ENCODE measurements around the gene SEBOX.

SEBOX gene

GRCh38 chr17:28369684-28370034 is 4.7 kb upstream of the SEBOX start:
- no peak for DNase-seq (ENCODE audit: extremely low read depth in 1 of 2, low read depth in 1 of 2)

DNA sequence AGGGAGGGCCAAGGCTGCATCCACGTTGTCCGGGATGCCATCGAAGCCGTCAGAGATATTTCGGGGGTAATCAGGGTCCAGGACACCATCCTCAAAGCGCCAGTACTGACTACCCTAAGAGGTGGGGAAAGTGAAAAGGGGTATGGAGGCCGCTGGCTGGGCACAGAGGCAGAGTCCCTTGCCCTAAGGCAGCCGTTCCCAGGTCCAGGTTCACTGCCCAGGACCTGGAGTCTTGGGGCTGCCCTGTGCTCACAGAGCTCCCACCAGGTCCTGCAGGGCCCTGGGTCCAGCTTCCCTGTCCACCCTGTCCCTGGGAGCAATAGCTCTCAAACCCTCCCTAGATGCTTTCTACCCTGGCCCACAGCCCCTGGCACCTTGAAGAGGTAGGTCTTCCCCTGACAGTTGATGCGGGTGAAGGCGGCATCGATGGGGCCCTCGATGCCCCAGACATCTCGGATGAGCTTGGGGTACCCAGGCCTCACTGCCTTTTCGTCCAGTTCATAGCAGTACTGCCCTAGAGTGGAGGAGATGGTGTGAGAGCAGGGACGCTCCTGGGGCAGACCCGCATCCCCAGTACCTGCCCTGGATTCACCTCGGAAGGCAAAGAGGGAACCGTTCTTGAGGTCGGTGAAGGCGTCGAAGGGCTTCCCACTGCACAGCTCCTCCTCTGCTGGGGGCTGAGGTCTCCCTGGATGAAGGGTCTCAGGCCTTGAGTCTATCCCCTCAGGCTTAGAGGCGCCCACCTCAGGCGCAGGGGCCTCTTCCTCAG is 4.1 kb upstream of the SEBOX start:
- no peak for DNase-seq (ENCODE audit: extremely low read depth in 1 of 2, low read depth in 1 of 2)

DNA sequence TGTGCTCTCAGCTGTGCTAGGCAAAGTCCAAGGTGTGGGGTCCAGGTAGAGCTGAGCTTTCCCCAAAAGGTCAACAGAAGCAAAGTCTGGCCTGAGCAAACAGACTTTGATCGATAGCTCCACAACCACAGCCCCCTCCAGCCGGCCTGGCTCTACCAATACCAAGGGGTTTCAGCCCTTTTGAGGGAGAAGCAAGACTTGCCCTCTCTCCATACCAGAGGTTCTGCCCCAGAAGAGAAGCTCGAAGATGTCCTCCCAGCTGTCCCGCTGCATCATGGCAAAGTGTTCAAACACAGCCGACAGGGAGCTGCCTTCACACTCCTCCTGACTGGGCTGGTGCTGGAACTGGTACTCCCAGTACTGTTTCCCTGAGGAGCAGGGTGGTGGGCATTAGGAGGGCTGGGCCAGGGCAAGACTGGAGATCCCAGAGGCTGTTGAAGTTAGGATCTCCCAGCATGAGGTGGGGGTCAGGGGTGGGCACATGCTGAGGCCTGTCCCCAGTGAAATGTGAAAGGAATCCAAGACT is 3.4 kb upstream of the SEBOX start:
- no peak for DNase-seq (ENCODE audit: extremely low read depth in 1 of 2, low read depth in 1 of 2)

GRCh38 chr17:28367641-28368305 is 2.8 kb upstream of the SEBOX start:
- no peak for DNase-seq (ENCODE audit: extremely low read depth in 1 of 2, low read depth in 1 of 2)

DNA sequence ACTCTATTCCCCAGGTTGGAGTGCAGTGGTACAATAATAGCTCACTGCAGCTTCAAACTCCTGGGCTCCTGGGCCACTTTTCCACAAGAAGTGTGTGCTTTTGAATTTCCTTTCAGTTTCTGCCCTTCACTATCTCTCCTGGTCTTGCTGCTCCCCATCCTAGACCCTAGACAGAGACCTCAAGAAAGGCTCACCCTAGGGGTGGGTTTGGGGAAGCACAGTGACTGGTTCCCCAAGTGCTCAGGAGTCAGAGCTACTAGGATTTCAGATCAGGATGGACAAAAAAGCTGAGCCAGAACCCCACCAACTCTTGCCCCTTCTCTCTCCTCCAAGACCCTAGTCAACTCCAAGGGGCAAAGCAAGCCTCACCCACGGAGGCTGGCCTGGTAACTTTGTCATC is 1.6 kb upstream of the SEBOX start:
- no peak for DNase-seq (ENCODE audit: extremely low read depth in 1 of 2, low read depth in 1 of 2)

DNA sequence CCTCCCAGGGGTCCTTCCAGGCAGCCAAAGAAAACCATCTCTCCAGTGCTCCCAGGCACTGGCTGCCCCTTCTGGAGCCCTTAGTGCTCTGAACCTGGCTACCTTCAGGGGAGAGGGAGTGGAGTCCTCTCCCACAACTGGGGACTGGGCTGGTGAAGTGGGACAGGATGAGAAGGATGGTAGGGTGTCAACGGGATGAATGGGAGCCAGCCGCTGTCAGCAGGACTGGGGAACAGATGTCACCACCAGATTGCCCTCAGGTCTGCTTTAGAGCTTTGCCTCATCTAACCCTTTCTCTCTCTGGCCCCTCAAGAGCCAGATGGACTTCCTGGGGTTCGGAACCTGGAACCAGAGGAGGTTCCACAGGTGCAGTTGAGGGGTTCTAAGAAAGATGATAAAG is 488 bp upstream of the SEBOX start:
- DNase-seq (ENCODE audit: extremely low read depth in 1 of 2, low read depth in 1 of 2) = no peak

DNA sequence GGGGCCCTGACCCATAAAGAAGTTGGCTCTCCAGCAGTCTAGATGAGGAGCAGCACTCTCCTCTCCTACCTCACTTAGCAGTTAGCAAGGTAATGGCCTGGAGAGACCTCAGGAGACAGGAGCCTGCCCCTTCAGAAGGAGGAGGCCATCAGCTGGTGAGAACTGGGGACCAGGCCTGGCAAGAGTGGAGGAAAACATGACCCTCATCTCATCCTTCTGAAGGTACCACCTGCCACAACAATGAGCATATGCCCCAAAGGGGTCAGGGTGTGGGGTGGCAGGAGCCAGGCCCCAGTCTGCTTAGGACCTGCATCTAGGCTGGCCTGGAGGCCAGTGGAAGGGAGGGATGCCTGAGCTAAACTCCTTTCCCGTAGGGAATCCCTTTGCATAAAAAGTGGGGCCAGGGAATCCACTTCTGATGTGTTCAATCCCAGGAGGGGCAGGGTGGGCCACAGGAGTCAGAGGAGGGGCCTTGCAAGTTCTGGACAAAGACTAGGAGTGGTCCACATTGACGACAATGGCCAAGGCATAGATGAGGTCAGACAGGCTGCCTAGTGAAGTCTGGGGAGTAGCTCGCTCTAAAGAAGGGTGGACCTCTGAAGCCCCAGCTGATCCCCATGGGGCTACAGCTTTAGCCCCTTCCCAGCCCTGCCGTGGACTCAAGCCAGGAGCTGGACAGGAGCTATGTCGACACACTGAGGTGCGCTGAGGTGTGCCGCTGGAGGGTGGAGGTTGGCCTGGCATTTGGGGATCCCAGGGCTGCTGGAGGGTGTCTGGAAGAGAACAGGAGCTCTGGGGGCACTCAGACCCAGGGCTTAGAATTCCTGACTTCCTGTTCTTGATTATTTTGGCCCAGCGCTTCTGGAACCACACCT is 986 bp downstream of the SEBOX start:
- DNase-seq (ENCODE audit: extremely low read depth in 1 of 2, low read depth in 1 of 2) = no peak

DNA sequence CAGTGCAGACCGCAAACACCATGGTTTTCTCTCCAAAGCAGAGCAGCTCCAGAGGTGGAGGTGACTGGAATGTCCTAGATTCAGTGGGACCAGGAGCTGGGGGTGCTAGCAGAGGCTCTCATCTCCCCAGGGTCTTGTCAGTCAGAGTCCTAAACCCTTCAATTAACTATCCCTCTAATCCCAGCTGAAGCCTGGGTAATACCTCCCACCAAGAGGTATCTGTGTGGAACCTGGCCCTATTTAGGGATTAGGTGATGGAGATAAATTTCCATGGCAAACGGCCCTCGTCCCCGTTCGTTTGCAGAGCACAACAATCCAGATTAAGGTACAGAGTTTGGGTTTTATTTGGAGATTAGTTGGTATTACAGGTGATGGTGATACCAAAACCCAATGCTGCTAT is 1.8 kb downstream of the SEBOX start:
- DNase-seq (ENCODE audit: extremely low read depth in 1 of 2, low read depth in 1 of 2) = no peak

DNA sequence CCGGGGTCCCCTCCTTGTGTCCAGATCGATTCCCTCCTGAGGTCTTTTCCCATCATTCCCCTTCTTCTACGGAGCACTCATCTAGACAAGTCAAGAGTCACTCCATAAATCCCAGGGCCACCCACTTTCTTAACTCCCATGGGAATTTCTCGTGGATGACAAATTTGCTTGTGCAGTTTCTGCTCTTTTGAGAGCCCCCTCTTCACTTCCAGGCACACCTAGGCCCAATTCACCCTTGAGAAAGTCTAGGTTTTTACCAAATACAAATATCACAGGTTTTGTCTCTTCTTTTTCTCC is 7.2 kb downstream of the SEBOX start:
- no peak for DNase-seq (ENCODE audit: extremely low read depth in 1 of 2, low read depth in 1 of 2)

GRCh38 chr17:28357061-28357900 is 7.7 kb downstream of the SEBOX start, which contains the start of gene POLDIP2:
POLDIP2 (minus strand) TSS chr17:28357527; CDS start chr17:28357448, 79 bp downstream.
- peak; percentile 87 to 94 for DNase-seq (ENCODE audit: extremely low read depth in 1 of 2, low read depth in 1 of 2)

GRCh38 chr17:28350271-28350670 is 14.7 kb downstream of the SEBOX start:
- DNase-seq (ENCODE audit: extremely low read depth in 1 of 2, low read depth in 1 of 2) = no peak

GRCh38 chr17:28348979-28349378 is 16.0 kb downstream of the SEBOX start:
- no peak for DNase-seq (ENCODE audit: extremely low read depth in 1 of 2, low read depth in 1 of 2)

GRCh38 chr17:28347261-28347891 is 17.6 kb downstream of the SEBOX start:
- DNase-seq (ENCODE audit: extremely low read depth in 1 of 2, low read depth in 1 of 2) = no peak

GRCh38 chr17:28346746-28347246 is 18.2 kb downstream of the SEBOX start:
- DNase-seq (ENCODE audit: extremely low read depth in 1 of 2, low read depth in 1 of 2) = no peak

GRCh38 chr17:28346199-28346580 is 18.8 kb downstream of the SEBOX start:
- no peak for DNase-seq (ENCODE audit: extremely low read depth in 1 of 2, low read depth in 1 of 2)

DNA sequence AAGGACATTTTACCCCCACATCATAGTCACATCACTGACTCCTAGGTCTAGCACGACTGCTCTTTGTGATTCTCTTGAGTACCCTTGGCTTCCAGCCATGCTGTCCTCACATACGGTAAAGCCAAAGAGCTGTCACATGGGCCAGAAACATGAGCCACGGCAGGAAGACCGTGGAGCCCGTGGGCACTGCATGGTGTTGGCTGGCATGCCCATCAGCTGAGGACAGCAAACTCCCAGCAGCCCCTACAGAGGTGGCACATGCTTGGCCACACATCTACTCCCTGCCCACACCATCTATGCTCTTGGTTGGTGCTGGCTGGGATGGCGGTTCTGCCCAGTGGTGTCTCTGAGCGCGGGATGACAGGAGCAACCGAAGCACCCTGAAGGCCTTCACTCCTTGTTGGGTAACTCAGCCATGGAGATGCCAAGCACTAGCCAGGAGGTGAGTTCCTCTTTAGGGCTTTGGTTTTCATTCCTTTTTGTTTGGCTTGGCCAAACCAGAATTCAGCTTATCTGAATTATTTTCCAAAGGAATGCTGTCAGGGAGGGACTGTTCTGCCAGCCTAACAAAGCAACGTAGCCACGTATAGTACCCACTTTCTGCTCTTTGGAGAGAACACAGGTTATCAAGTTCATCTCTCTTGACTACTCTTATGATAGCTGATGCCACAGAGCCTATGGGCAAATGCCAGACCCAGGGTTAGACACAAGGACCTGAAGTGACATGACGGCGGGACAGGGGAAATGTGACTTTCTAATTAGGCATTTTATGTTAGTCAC is 19.4 kb downstream of the SEBOX start:
- no peak for DNase-seq (ENCODE audit: extremely low read depth in 1 of 2, low read depth in 1 of 2)

- DNase-seq (ENCODE audit: extremely low read depth in 1 of 2, low read depth in 1 of 2) = no peak
Observed at GRCh38 chr17:28344435-28344901, 20.5 kb downstream of the SEBOX start.

- DNase-seq (ENCODE audit: extremely low read depth in 1 of 2, low read depth in 1 of 2) = no peak
Observed at GRCh38 chr17:28344011-28344410, 21.0 kb downstream of the SEBOX start.

- DNase-seq (ENCODE audit: extremely low read depth in 1 of 2, low read depth in 1 of 2) = no peak
Observed at GRCh38 chr17:28343491-28343932, 21.5 kb downstream of the SEBOX start.
